ENCODE measurements around the gene KCNAB1.

Gene KCNAB1

DNA sequence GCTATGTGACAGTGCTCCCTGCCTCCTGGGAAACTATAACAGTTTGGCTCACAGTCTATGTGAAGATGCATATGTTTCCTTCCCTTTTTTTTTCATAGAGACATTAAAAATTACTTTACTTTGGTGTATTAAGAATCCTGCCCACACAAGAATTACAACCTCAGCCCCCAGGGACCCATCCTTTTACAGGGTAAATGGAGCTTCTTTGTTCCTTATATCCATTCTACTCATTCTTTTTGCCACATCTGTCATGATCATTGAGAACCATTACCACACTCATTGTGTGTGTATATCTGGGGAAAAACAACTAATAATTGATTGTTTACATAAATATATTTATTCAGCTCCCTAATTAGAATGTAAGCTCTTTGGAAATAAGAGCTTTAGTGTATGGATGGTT lies 277.2 kb downstream of the KCNAB1 start:
- in situ Hi-C loops (cut with HindIII; ENCODE audit: low sequenced_read_pairs) = no loop called here

DNA sequence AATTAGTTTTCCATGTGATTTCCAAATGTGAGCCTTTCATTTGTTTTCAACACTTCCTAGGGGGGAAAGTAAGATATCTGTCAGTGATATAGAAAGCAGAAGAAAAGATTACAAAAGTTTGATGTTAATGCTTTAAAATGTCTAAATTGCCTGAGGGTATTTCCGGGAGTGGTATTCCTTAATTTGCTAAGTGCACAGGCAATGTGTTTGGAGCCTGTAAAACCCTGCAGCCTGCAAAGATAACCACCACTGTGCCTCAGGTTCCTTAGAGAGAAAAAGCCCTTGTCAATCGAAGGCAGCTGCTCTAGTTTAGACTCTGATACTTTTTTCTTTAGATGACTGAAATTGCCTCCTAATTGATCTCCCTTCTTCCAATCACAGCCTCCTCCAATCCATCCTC lies 279.7 kb downstream of the KCNAB1 start:
- in situ Hi-C loops (cut with HindIII; ENCODE audit: low sequenced_read_pairs) = no loop called here

DNA sequence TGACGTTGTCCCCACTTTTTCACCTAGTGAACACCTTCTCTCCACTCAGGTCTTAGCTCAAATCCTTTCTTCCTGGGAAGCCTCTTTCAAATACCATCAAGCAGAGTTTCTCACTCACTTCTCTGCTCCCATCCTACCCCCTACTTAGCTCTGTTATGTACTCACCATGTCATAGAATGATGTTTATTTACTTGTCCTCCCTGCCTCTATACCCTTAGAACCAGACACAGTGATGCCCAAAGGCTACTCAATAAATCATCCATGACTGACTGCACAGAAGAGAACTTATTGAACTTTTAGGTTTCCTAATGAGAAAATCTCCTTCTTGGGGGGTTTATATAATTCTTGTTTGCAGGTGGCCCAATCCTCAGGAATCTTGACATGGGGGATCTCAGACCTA lies 280.4 kb downstream of the KCNAB1 start:
- in situ Hi-C loops (cut with HindIII; ENCODE audit: low sequenced_read_pairs) = no loop called here

DNA sequence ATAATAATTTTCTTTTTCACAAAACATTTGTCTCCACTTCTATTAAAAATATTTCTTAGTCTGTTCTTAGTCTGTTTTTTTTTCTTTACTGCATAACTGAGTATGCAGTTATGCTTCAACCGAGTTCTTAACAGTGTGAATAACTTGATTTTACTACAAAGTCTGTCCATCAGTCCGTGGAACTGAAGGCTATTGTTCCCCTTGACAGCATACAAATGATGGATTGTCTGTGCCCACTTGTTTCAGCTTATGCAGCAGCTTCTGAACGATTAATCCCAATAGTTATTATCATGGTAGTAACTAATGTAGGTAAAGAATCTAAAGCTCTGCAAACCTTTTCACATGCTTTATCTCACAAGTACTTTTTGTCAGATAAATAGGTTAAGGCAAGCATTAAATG lies 283.8 kb downstream of the KCNAB1 start:
- in situ Hi-C loops (cut with HindIII; ENCODE audit: low sequenced_read_pairs) = no loop called here

DNA sequence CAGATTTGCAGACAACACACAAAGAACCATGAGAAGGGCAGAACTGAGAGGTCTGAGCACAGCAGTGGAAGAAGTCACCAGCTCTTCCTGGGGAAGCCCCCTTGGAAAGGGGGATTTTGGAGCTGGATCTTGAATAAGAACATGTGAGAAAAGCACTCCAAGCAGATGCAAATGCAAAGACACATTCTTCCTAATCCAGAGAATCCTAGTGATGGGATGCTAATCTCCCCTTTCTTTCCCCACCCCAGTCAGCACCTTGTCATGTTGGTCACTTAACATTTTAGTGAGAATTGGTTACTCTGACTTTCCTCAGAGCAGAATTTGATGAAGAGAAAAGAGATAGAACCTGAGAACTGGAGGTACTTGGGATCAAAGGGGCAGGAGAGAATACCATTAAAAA lies 286.0 kb downstream of the KCNAB1 start:
- in situ Hi-C loops (cut with HindIII; ENCODE audit: low sequenced_read_pairs) = no loop called here

DNA sequence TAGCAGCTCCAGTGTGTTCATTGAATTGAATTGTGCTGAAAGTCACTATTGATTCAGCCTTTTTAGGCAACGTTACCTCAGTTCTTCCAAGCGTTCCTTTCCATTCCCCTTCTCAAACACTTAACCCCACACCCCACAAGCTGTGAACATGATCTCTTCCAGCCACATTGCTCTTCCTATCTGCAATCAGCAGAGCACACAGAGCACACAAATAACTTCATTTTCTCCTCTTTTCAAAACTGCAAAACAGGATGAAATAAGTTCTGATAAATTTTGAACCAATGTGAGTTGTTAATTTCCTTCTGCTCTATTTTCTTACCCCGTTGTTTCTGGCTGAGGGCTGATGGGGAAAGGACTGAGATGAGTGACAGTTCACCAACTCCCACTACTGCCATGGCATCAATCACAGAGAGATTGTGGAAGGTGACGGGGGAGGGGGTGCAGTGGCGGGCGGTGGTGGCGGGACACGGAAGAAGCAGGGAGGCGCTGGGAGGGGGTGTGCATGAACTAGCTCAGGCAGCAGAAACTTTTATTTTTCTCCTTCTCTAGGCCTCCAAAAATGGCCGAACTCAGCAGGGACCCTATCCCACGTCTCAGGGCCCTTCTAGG lies 287.3 kb downstream of the KCNAB1 start:
- in situ Hi-C loops (cut with HindIII; ENCODE audit: low sequenced_read_pairs) = no loop called here

DNA sequence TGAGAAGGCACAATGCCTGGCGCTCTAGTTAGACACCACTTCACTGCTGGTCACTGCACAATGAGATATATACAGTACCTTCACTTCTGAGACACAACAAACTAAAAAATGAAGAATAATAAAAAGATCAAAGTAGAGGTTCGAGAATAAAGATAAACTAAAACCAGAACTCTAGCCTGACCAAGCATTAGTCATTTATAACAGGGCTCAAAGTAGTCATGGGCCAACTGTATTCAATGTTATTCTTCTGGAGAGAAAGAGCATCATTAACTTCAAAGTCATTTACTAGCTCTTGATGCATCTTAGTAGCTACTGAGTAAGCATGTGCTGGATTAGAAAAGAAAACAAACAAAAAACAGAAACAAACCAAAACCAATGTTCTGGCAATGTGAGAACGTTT lies 289.3 kb downstream of the KCNAB1 start:
- in situ Hi-C loops (cut with HindIII; ENCODE audit: low sequenced_read_pairs) = no loop called here

DNA sequence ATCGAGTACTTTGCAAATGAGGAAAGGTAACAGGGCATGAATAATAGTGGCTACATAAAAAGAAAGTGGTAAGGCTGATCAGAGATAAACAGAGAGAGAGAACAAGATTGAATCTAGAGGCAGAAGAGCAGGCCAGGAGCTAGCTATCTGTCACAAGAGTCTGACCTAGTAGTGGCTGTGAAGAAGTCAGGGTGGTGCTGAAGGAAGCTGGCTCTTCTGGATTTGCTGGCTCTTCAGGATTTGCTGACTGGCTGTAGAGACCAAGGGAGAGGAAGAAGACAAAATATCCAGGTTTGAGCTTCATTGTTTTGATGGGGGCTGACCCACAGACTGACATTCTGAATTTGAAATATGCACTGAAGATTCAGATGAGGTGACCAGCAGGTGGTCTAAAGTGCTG lies 292.2 kb downstream of the KCNAB1 start:
- in situ Hi-C loops (cut with HindIII; ENCODE audit: low sequenced_read_pairs) = no loop called here

DNA sequence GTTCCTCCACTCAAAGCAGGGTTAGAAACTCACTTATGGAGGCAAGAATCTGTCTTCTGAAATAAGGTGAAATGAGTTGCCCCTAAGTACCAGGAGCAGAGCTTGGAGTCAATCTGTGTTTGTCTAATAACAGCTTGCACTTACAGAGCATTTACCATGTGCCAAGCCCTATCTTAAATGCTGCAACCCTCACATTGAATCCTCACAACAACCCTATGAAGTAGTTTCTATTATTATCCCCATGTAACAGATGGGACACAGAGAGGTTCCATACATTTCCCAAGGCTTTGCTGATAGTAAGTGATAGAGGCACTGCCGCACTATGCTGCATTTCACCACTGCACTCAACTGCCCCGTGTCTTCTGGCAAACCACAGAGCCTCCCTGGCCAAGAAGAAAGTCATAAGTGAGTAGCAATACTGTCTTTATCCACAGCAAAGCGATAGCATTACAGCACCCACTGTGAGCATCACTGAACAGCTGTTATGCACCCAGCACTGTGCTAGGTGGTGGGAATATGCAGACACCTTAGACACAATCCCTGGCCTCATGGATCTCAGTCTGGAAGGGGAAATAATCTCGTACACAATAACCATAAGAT lies 293.0 kb downstream of the KCNAB1 start:
- in situ Hi-C loops (cut with HindIII; ENCODE audit: low sequenced_read_pairs) = no loop called here

DNA sequence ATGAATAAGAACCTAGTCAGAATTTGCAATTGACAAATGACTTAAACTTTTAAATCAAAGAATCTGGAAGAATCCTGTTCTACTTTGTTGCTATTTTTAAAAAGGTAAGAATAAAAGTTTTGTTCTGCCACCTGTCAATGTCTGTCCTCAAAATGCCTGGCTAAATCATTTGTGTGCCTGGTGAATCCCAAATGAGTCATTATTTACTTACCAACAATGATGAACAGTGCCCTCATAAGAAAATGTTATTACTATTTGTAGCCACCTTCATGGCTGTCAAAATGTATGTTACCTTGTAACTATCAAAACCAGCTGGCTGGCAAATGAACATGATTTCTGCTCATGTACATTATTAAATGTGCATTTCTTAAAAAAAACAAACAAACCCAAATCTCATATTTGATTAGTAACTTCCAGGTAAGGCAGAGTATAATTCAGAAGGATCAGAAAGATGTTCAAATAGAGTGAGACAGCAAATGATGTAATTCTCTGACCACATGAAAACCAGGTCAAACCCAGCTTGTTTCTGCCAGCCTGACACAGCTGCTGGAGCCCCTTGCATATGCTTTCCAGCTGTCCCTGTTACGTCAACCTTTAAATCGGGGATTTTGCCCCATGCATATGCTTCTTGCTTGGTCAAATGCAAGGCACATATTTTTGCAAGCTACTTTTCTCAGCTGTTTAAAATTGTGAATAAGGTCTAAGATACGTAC lies 296.6 kb downstream of the KCNAB1 start:
- in situ Hi-C loops (cut with HindIII; ENCODE audit: low sequenced_read_pairs) = no loop called here

DNA sequence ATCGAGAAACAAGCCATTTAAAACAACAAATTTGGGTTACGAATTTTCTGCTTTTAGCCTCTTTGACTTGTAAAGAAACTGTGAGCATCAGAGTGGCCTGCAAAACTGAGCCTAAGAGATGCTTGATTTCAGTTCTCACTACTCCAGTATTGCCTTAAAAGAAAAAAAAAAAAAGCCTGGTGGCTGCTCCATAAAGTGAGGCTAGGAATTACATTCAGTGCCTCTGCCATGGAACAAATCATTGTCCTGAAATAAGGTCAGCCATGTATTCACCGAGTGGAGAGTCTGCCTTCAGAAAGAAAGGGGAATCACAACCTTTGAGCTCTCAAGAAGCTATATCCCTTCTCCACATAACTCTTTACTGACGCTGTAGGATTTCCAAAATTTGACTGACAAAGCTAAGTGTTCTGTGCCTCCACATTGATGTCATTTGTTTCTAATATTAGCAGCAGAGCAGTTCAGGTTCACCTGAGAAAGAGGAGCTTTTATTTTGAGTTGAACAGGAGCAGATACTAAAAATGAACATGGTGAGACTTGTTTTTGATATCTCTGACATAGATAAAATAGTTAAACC lies 297.3 kb downstream of the KCNAB1 start:
- in situ Hi-C loops (cut with HindIII; ENCODE audit: low sequenced_read_pairs) = no loop called here

DNA sequence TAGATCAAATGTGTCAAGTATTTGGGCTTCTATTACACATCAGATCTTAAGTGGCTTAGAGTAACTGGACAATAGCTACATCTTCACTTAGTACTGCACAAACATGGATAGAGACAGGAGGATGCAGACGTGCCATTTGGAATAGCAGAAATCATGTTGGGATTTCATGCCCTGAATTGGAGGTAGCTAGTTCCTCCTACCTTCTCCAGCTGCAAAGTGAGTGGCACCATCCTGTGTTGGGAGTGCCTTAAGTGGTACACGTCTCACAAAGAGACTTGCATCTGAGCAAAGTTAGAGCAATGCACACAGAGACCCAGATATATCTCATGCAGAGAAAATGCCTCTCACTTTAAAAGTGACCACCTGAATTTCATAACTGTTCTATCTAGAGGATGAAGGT lies 298.1 kb downstream of the KCNAB1 start:
- in situ Hi-C loops (cut with HindIII; ENCODE audit: low sequenced_read_pairs) = no loop called here

DNA sequence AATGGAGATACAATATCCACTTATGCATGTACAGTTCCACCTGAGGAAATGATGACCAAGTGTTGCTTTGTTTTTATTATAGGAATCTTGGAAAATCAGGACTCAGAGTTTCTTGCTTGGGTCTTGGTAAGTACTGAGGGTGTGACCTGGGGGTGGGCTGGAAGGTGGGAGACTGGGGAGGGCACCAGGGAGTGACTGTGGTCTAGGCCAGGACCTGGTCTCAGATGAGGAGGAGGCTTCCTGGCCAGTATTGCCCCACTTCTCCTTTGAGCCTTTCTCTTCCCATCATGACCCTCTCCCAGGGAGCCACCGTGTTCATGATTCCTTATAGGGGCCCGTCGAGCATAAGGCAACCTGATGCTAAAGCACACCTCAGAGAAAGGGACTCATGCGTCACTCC lies 301.2 kb downstream of the KCNAB1 start:
- in situ Hi-C loops (cut with HindIII; ENCODE audit: low sequenced_read_pairs) = no loop called here

DNA sequence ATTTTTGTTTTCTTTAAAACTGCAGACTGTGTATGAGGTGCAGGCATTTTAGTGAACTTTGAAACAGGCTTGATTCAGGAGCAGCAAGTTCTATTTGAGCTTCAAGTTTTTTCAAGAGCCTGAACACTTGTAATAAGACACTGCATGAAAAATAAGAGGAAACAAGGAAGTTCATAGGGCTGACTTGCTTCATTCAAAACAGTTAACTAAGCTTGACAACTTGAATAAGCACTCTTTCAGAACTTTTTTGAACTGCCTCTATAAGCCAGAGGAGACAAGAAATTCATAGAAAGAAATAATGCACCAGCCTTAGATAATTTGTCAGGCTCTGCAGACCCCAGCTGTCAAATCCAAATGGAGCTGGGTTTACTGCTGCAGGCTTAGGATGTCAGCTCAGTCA lies 304.4 kb downstream of the KCNAB1 start:
- in situ Hi-C loops (cut with HindIII; ENCODE audit: low sequenced_read_pairs) = no loop called here

DNA sequence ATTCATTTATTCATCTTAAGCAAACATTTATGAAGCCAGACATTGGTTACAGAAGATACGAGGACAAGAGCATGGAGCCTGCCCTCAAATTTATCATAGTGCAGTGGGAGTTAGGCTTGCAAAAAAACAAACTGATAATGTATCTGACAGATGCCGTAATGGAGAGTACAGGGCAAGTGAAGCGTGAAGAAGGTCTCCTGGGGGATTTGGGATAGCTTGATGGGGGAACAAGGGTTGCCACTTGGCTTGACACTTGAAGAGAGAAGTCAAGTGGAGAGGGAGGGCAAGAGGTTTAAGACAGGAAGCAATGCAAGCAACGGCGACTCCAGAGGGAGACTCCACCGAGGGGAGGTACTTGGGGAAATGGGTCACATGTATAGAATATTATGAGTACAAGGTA lies 305.3 kb downstream of the KCNAB1 start:
- in situ Hi-C loops (cut with HindIII; ENCODE audit: low sequenced_read_pairs) = no loop called here

DNA sequence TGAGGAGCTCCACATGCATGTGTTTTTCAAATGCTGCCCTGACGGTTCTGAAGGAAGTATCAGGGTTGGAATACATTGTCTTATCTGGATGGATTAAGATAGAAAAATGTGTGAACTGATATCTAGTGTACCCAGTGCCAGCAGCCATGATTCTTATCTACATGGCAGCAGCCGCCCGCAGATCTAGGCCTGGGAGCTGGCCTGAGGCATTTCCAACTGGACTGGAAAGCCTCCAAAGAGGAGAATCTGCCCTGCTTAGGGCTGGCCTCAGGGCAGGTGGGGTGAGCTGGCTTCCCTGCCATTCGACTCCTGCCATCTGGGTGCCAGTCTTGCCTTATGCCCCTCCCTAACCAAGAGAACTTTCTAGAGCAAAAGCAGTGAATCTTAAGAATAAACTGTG lies 308.7 kb downstream of the KCNAB1 start:
- in situ Hi-C loops (cut with HindIII; ENCODE audit: low sequenced_read_pairs) = no loop called here

DNA sequence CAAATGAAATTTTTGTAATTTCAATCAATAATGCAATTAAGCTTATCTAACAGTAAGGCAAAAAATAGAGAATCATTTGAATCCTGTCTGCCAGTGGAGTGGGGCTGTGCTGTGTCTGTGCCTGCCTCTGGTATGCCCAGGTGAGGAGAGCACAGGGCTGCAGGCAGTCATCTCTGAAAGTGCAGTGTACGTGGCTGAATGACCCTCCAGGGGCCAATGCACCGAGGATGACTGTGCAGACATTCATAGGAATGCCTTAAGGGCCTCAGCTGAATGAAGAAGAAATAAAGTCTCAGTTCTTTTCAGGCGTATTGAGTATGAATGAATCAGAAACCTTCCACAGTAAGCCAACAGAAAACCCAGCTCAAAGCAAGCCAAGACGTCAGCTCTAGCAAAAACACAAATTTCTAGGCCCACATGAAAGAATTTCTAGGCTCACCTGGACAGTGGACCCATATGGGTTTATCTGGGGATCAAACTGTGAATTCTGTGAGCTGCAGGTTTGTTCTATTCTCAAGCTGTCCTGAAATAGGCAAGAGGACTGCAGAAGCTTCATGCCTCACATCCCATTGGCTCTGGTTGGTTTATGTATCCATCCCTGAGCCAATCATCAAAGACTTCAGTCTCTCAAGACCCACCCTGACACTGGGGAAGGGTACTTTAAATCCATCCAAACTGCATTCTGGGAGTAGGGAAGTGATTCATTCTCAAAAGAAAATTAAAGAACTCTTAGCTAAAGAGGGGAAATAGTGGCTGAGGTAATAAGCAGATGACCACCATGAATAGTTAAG lies 311.2 kb downstream of the KCNAB1 start:
- in situ Hi-C loops (cut with HindIII; ENCODE audit: low sequenced_read_pairs) = no loop called here

DNA sequence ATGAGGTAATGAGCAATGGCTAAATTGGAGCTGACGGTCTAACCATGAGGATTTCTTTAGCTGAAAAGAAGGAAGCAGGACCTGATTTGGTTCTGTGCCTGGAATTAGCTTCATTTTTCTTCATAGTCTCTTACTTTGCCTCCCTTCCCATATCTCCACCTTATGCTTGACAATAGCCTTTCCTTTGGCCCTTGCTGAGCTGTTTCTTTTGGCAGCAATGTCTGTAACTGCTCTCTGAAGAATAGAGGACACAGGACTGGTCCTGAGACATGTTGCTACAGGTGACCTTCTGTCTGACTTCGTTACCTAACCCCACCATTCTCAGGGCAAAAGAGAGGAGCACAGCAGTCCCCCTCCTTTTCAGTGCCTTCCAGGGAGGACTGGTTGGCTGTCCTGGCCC lies 312.2 kb downstream of the KCNAB1 start:
- in situ Hi-C loops (cut with HindIII; ENCODE audit: low sequenced_read_pairs) = no loop called here

DNA sequence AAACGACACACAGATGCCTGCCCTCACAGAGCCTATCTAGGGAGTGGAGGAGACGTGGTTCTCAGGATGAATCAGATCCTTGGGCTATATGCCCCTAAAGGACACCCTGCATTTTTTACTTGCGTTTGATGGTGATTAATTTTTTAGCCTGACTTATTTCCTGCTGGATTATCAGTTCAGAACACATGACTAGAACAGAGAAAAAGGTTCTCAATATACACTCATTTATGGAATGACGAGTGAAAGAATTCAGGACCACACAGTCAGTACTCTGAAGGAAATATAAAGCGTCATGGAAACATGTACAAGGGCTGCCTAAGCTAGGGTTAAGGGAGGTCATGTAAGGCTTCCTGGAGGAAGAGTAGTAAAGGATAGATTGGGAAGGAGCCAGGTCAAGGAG lies 312.8 kb downstream of the KCNAB1 start:
- in situ Hi-C loops (cut with HindIII; ENCODE audit: low sequenced_read_pairs) = no loop called here

DNA sequence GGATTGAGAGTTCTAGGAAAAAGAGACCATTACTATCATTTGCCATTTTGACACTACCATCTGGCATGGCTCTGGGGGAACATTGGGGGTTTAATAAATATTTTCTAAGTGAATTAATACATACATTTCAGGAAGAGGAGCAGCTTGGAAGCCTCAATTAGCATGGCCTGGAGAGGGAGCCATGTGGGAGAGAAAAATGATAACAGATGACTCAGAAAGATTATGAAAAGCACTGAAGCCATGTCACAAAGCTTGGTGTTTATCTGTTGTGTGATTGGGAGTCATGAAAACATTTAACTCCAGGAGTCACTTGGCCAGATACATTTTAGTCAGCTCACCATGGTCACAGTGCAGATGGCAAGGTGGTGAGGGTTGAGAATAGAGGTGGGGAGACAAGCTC lies 313.5 kb downstream of the KCNAB1 start:
- in situ Hi-C loops (cut with HindIII; ENCODE audit: low sequenced_read_pairs) = no loop called here

DNA sequence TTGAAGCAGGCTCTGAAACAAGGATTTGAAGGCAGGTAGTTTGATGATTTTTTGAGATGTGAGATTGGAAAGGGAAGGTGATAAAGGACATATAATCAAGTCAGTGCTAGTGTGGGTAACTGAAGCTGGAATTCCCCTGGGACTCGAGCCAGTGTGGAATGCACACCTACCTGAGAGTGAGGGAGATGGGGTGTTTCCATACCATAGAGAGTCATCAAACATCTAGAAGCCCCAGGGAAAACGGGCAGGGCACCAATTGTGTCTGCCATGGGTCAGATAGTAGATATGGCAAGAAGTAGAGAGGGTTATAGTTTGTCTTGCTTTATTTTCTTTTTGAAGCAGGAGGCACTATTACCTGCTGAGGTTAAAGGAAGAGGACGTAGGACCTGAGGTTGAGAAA lies 314.5 kb downstream of the KCNAB1 start:
- in situ Hi-C loops (cut with HindIII; ENCODE audit: low sequenced_read_pairs) = no loop called here
